ENCODE measurements around the gene UBE2E2.

The UBE2E2 gene

GRCh38 chr3:23198801-23199200, 4.3 kb upstream of the UBE2E2 start:
- H3K36me3 ChIP-seq (ENCODE audit: control insufficient read depth, insufficient read depth, low read length): no peaks in the 10 kb centered on the region
- TF ChIP-seq CTCF (IDR thresholded peaks at IDR 0.05; ENCODE audit: insufficient read depth, low read length, poor library complexity, severe bottlenecking): no peak
- no peaks in the 10 kb centered on the region; the same call in 1 of the 2 replicates for H3K27me3 ChIP-seq (replicated peaks; ENCODE audit: control insufficient read depth, insufficient read depth, low read length)
- H3K4me3 ChIP-seq (replicated peaks; ENCODE audit: low read depth, low read length): no peak overlapping the region
- no peak for DNase-seq (ENCODE audit: extremely low read depth, insufficient read length)

- Histone ChIP-seq H3K4me3 (replicated peaks; ENCODE audit: low read depth, low read length) (no peak overlapping the region), H3K36me3 (ENCODE audit: control insufficient read depth, insufficient read depth, low read length) (no peaks in the 10 kb centered on the region), H3K27me3 (replicated peaks; ENCODE audit: control insufficient read depth, insufficient read depth, low read length) (no peaks in the 10 kb centered on the region; the same call in 1 of the 2 replicates)
- TF ChIP-seq CTCF (IDR thresholded peaks at IDR 0.05; ENCODE audit: insufficient read depth, low read length, poor library complexity, severe bottlenecking): no peak
- DNase-seq (ENCODE audit: extremely low read depth, insufficient read length): no peak
Observed at GRCh38 chr3:23199649-23200048, 3.5 kb upstream of the UBE2E2 start.

DNA sequence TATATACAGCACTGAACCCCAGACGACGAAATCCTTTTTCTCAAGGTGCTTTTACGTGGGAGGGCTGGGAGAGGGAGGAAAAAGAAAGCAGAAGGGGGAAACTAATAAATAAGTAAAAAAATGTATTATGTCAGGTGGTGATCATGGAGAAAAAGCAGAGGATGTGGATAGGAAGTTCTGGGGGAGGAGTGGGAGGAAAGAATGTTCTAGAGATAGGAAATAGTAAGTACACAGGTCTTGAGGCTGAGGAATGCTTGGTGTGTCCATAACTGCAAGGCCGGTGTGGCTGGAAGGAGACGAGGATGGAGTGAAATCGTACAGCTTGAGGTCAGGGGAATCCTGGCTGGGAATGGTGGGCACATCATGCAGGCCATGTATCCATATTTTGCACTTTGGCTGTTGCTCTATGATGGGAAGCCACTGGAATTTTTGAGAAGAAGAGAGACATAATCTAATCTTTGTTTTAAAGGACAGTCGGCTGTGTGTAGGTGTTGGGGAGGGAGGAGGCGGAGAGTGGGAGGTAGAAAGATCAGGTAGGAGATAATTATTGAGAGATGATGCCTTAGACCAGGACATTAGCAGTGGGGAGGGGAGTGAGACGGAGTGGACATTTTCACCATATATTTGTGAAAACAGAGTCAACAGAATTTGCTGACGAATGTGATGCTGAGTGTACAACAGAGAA, 1.8 kb upstream of the UBE2E2 start:
- Histone ChIP-seq H3K4me3 (replicated peaks; ENCODE audit: low read depth, low read length) (no peak overlapping the region), H3K36me3 (ENCODE audit: control insufficient read depth, insufficient read depth, low read length) (no peaks in the 10 kb centered on the region), H3K27me3 (replicated peaks; ENCODE audit: control insufficient read depth, insufficient read depth, low read length) (no peaks in the 10 kb centered on the region; the same call in 1 of the 2 replicates)
- TF ChIP-seq CTCF (IDR thresholded peaks at IDR 0.05; ENCODE audit: insufficient read depth, low read length, poor library complexity, severe bottlenecking): no peak
- DNase-seq (ENCODE audit: extremely low read depth, insufficient read length): no peak

GRCh38 chr3:23202203-23202920, 765 bp upstream of the UBE2E2 start:
- no peak for TF ChIP-seq CTCF (IDR thresholded peaks at IDR 0.05; ENCODE audit: insufficient read depth, low read length, poor library complexity, severe bottlenecking)
- Histone ChIP-seq H3K27me3 (replicated peaks; ENCODE audit: control insufficient read depth, insufficient read depth, low read length) (no peaks in the 10 kb centered on the region; the same call in 1 of the 2 replicates), H3K4me3 (replicated peaks; ENCODE audit: low read depth, low read length) (peak overlapping the region; percentile 91), H3K36me3 (ENCODE audit: control insufficient read depth, insufficient read depth, low read length) (no peaks in the 10 kb centered on the region)
- no peak for DNase-seq (ENCODE audit: extremely low read depth, insufficient read length)

- peak overlapping the region; percentile 91 for H3K4me3 ChIP-seq (replicated peaks; ENCODE audit: low read depth, low read length)
- DNase-seq (ENCODE audit: extremely low read depth, insufficient read length): peak; percentile 47
- TF ChIP-seq CTCF (IDR thresholded peaks at IDR 0.05; ENCODE audit: insufficient read depth, low read length, poor library complexity, severe bottlenecking): no peak
- H3K27me3 ChIP-seq (replicated peaks; ENCODE audit: control insufficient read depth, insufficient read depth, low read length): no peaks in the 10 kb centered on the region; the same call in 1 of the 2 replicates
- H3K36me3 ChIP-seq (ENCODE audit: control insufficient read depth, insufficient read depth, low read length): no peaks in the 10 kb centered on the region
Observed at GRCh38 chr3:23203708-23204330, 692 bp downstream of the UBE2E2 start.

Measured in GM06990 (cell line).